GM23338 (cell line): ENCODE measurements around the gene TSHZ2. TPM values are rescaled to one million over a fixed set of nuclear protein-coding genes. Genes with fewer than 3 reads are reported as not detected.

ENCODE experiments used
- ATAC-seq: fragments of 200-7000 bp; cut with Tn5 transposase; 3 replicates; pipeline ENCODE4 v1.9.1; 2020
- DNase-seq: peaks from one replicate; pipeline ENCODE4 v3.0.0-alpha.2; 2015; ENCODE audit warnings: low spot score
- H2AFZ ChIP-seq: fragments of 200-600 bp; sonication (generic); 2 replicates; pipeline ENCODE4 v1.8.0; 2016; ENCODE audit warnings: antibody characterized with exemption, mild to moderate bottlenecking, moderate library complexity
- H3F3A ChIP-seq: fragments of 200-600 bp; sonication (generic); replicated peaks from 2 replicates; pipeline ENCODE4 v1.8.0; 2017; ENCODE audit warnings: antibody characterized with exemption, mixed run types, low read depth
- H3K27ac ChIP-seq: fragments of 200-600 bp; sonication (generic); 2 replicates; pipeline ENCODE4 v1.6.1; 2016; ENCODE audit warnings: low read depth
- H3K27me3 ChIP-seq: fragments of 200-600 bp; sonication (generic); 2 replicates; pipeline ENCODE4 v1.8.0; 2016; ENCODE audit warnings: mild to moderate bottlenecking, mixed run types, moderate library complexity; ENCODE audit not compliant: insufficient read depth
- H3K36me3 ChIP-seq: fragments of 200-600 bp; sonication (generic); 2 replicates; pipeline ENCODE4 v1.8.0; 2016; ENCODE audit warnings: mild to moderate bottlenecking; ENCODE audit not compliant: insufficient read depth
- H3K4me1 ChIP-seq: fragments of 200-600 bp; sonication (generic); 2 replicates; pipeline ENCODE4 v1.8.0; 2016; ENCODE audit warnings: mild to moderate bottlenecking, moderate library complexity; ENCODE audit not compliant: insufficient read depth
- H3K4me2 ChIP-seq: fragments of 200-600 bp; sonication (generic); 2 replicates; pipeline ENCODE4 v1.7.1; 2017; ENCODE audit warnings: mixed run types
- H3K4me3 ChIP-seq: fragments of 200-600 bp; sonication (generic); 2 replicates; pipeline ENCODE4 v1.6.1; 2016; ENCODE audit warnings: mixed run types
- H3K79me2 ChIP-seq: fragments of 200-600 bp; sonication (generic); replicated peaks from 2 replicates; pipeline ENCODE4 v1.8.0; 2017; ENCODE audit warnings: mild to moderate bottlenecking; ENCODE audit not compliant: insufficient read depth
- H3K9me2 ChIP-seq: fragments of 200-600 bp; sonication (generic); 2 replicates; pipeline ENCODE4 v1.8.0; 2017; ENCODE audit not compliant: insufficient read depth
- H4K20me1 ChIP-seq: fragments of 200-600 bp; sonication (generic); replicated peaks from 2 replicates; pipeline ENCODE4 v1.8.0; 2017; ENCODE audit warnings: mild to moderate bottlenecking; ENCODE audit not compliant: insufficient read depth
- H3K27ac Mint-ChIP-seq: 2 replicates; pipeline ENCODE4 v1.8.0; 2020; ENCODE audit warnings: inconsistent platforms, mild to moderate bottlenecking, moderate library complexity, mixed read lengths
- H3K27me3 Mint-ChIP-seq: 3 replicates; pipeline ENCODE4 v1.8.0; 2022; ENCODE audit warnings: low read depth, mild to moderate bottlenecking, moderate library complexity, mixed read lengths, inconsistent platforms; ENCODE audit not compliant: insufficient read depth, poor library complexity
- H3K36me3 Mint-ChIP-seq: 3 replicates; pipeline ENCODE4 v1.8.0; 2021; ENCODE audit warnings: low read depth, mild to moderate bottlenecking, inconsistent platforms, moderate library complexity, mixed read lengths
- H3K4me1 Mint-ChIP-seq: 3 replicates; pipeline ENCODE4 v1.8.0; 2020; ENCODE audit warnings: mild to moderate bottlenecking, inconsistent platforms, mixed read lengths
- H3K4me3 Mint-ChIP-seq: 3 replicates; pipeline ENCODE4 v1.8.0; 2021; ENCODE audit warnings: moderate library complexity, mild to moderate bottlenecking, inconsistent platforms, mixed read lengths
- H3K9me3 Mint-ChIP-seq: 3 replicates; pipeline ENCODE4 v1.8.0; 2020; ENCODE audit warnings: moderate library complexity, mild to moderate bottlenecking, inconsistent platforms, mixed read lengths
- CREB1 ChIP-seq: fragments of 250-450 bp; sonication (Bioruptor Pico); IDR thresholded peaks from 2 replicates; pipeline ENCODE4 v1.5.0; 2020; ENCODE audit warnings: low read depth, mild to moderate bottlenecking, moderate library complexity
- ETS1 ChIP-seq: IDR thresholded peaks from 2 replicates; pipeline ENCODE4 v1.6.1; 2016; ENCODE audit warnings: antibody characterized with exemption
- EZH2 ChIP-seq: fragments of 200-600 bp; sonication (generic); IDR thresholded peaks from one replicate; pipeline ENCODE4 v1.8.0; 2017; ENCODE audit warnings: antibody characterized with exemption, mild to moderate bottlenecking, low read depth; ENCODE audit not compliant: unreplicated experiment
- JUNB ChIP-seq: IDR thresholded peaks from one replicate; pipeline ENCODE4 v1.6.1; 2016; ENCODE audit warnings: antibody characterized with exemption; ENCODE audit not compliant: unreplicated experiment
- NANOG ChIP-seq: IDR thresholded peaks from 2 replicates; pipeline ENCODE4 v1.6.1; 2016; ENCODE audit warnings: antibody characterized with exemption, borderline replicate concordance
- ZNF114 ChIP-seq: fragments of 250-450 bp; sonication (Bioruptor Pico); IDR thresholded peaks from 2 replicates; pipeline ENCODE4 v1.5.0; 2020; ENCODE audit warnings: mild to moderate bottlenecking, moderate library complexity
- ZNF462 ChIP-seq: fragments of 250-450 bp; sonication (Bioruptor Pico); IDR thresholded peaks from 2 replicates; pipeline ENCODE4 v1.5.0; 2020; ENCODE audit warnings: mild to moderate bottlenecking, moderate library complexity
- polyA plus RNA-seq: library from polyadenylated mRNA; unstranded; fragments of >200 nt; fragmentation: Nextera tagmentation; extraction: Ambion mirVana; gene quantifications from 2 replicates; pipeline ENCODE4 v1.2.1, GENCODE V29; 2016
- total RNA-seq: library from RNA; depleted of rRNA; stranded (reverse); fragments of >200 nt; shearing (Covaris generic); gene quantifications from 2 replicates; pipeline ENCODE4 v1.2.3, GENCODE V29; 2014

TSHZ2 gene
- total and polyA plus RNA-seq, 2 experiments from 2014 or later, result 0.49 to 1.3 TPM

- no peaks in the 10 kb centered on the region for H3F3A ChIP-seq
- H3K4me1 Mint-ChIP-seq, result peaks cover 15% of the 10 kb centered on the region
- no peak overlapping the region for H3K27ac ChIP-seq
- H3K4me3 Mint-ChIP-seq, result no peak overlapping the region
- no peak for ATAC-seq
- H3K4me2 ChIP-seq, result no peak overlapping the region
- no peaks in the 10 kb centered on the region for H3K27me3 Mint-ChIP-seq
- DNase-seq, result no peak
- H3K9me2 ChIP-seq, result no peaks in the 10 kb centered on the region
- H3K4me3 ChIP-seq, result no peak overlapping the region
- H3K79me2 ChIP-seq, result no peaks in the 10 kb centered on the region
- H3K9me3 Mint-ChIP-seq, result peaks cover 13% of the 10 kb centered on the region
- H3K27ac Mint-ChIP-seq, result no peak overlapping the region
- H4K20me1 ChIP-seq, result no peaks in the 10 kb centered on the region
- TF ChIP-seq JUNB, result no peak
- no peak for TF ChIP-seq NANOG
- TF ChIP-seq ZNF462 (CRISPR knock-in tag), result no peak
- no peak for TF ChIP-seq ZNF114 (CRISPR knock-in tag)
- no peak for TF ChIP-seq EZH2
- TF ChIP-seq ETS1, result no peak
- no peak for TF ChIP-seq CREB1 (CRISPR knock-in tag)
- H3K36me3 Mint-ChIP-seq, result peaks cover 13% of the 10 kb centered on the region; the same call in 2 of the 3 replicates
- no peaks in the 10 kb centered on the region for H3K27me3 ChIP-seq
- peaks cover 28% of the 10 kb centered on the region for H3K4me1 ChIP-seq
- no peaks in the 10 kb centered on the region for H3K36me3 ChIP-seq
- H2AFZ ChIP-seq, result no peak overlapping the region
Observed at GRCh38 chr20:53222416-53222815, 250.3 kb downstream of the TSHZ2 start.
